GM10266 (cell line): ENCODE data around the gene NAPA.

Experiments
- DNase-seq: peaks from one replicate; pipeline ENCODE4 v3.0.0; 2012; ENCODE audit errors: extremely low spot score
- CTCF ChIP-seq: IDR thresholded peaks from 2 replicates; pipeline ENCODE4 v1.5.1; 2012; ENCODE audit warnings: mild to moderate bottlenecking, low read depth; ENCODE audit not compliant: control insufficient read depth, insufficient read depth; ENCODE audit errors: missing control alignments

NAPA gene

GRCh38 chr19:47475465-47475864 is 39.4 kb downstream of the NAPA start:
- TF ChIP-seq CTCF = no peak
- no peak for DNase-seq

GRCh38 chr19:47473336-47473735 is 41.5 kb downstream of the NAPA start:
- DNase-seq = no peak
- TF ChIP-seq CTCF = no peak

- peak; percentile 80 for DNase-seq
- no peak for TF ChIP-seq CTCF
Observed at GRCh38 chr19:47471733-47472457, 43.0 kb downstream of the NAPA start, which contains the start of gene SLC8A2. Gene SLC8A2, minus strand, starts transcription at chr19:47471893. Its CDS starts 5,490 bp downstream, at chr19:47466403.

DNA sequence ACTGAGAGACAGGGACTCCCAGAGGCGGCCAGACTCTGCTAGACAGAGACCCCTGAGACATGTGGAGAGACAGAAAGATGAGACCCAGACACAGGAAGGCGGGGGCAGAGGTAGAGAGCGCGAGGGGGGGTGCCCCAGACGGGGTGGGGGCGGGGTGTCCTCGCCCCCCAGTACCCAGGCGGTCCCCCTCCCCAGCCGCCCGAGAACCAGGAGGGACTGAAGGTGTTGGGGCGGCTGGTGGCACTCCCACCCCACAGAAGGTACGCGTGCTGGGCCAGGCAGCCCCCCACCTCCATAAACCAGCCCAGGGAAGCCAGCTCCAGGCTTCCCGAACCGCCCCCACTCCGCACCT is 43.5 kb downstream of the NAPA start:
- DNase-seq = no peak

GRCh38 chr19:47470447-47471195 is 44.2 kb downstream of the NAPA start:
- no peak for DNase-seq
- no peak for TF ChIP-seq CTCF

More for the DNA sequence above, 43.5 kb downstream of the NAPA start:
- no peak for TF ChIP-seq CTCF

DNA sequence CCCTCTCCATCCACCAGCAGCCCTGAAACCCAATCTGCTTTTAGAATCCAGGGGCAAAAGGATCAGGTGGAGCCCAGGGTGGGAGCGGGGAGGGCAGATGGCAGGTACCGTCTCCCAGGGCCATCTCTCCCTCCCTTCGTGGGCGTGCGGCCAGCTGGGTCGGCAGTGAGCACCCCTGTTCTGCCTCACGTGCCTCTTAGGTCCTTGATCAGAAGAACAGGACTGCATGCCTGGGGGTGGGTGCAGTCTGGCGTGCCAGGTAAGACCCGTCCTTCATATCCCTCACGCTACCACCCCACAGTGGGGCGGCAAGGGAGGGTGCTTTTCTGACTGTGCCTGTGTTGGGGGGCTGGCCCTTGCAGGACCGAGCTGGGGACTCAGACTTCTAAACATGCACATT is 45.1 kb downstream of the NAPA start:
- no peak for TF ChIP-seq CTCF
- no peak for DNase-seq

DNA sequence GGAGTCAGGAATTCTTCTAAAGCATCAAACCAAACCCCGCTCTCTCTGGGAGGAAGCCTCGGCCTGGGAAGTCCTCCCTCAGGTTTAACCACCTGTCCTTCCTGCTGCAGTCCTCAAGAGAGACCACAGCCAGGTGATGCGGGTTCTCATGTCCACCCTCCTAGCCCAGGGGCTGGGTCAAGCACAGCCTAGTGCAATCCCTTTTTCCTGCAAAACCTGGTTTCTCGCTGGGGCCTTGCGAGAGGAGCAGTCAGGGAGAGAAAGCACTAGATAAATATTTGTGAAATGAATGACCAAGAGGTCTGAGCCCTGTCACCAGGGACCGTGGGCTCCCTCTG is 45.5 kb downstream of the NAPA start:
- TF ChIP-seq CTCF = no peak
- no peak for DNase-seq
